HepG2 (cell line): ENCODE results near the gene HMCN2. TPM values are rescaled to one million over a fixed set of nuclear protein-coding genes. Genes with fewer than 3 reads are reported as not detected.

ENCODE experiments used
- ETV5 ChIP-seq: IDR thresholded peaks from 2 replicates; pipeline ENCODE4 v1.6.1; 2018; ENCODE audit warnings: missing biosample characterization, missing genetic modification reagents, inconsistent platforms, borderline replicate concordance
- GZF1 ChIP-seq: sonication (generic); formaldehyde crosslinking; IDR thresholded peaks from 2 replicates; pipeline ENCODE4 v1.5.1; 2020; ENCODE audit warnings: mild to moderate bottlenecking, missing genetic modification reagents
- ISL2 ChIP-seq: sonication (generic); formaldehyde crosslinking; IDR thresholded peaks from 2 replicates; pipeline ENCODE4 v1.5.0; 2020; ENCODE audit warnings: missing genetic modification reagents
- KMT2B ChIP-seq: IDR thresholded peaks from 2 replicates; pipeline ENCODE4 v1.6.1; 2016; ENCODE audit warnings: missing genetic modification reagents, missing compliant biosample characterization
- PHF20 ChIP-seq: sonication (generic); formaldehyde crosslinking; IDR thresholded peaks from 2 replicates; pipeline ENCODE4 v1.5.0; 2020; ENCODE audit warnings: mild to moderate bottlenecking, missing genetic modification reagents
- SP5 ChIP-seq: IDR thresholded peaks from 2 replicates; pipeline ENCODE4 v1.6.1; 2016; ENCODE audit warnings: low read depth, borderline replicate concordance
- TFDP1 ChIP-seq: IDR thresholded peaks from 2 replicates; pipeline ENCODE4 v1.6.1; 2016; ENCODE audit warnings: missing compliant biosample characterization, missing genetic modification reagents, borderline replicate concordance
- ZBTB4 ChIP-seq: sonication (generic); formaldehyde crosslinking; IDR thresholded peaks from 2 replicates; pipeline ENCODE4 v1.4.0; 2020; ENCODE audit warnings: missing genetic modification reagents, mild to moderate bottlenecking, borderline replicate concordance
- ZNF362 ChIP-seq: sonication (generic); formaldehyde crosslinking; IDR thresholded peaks from 2 replicates; pipeline ENCODE4 v1.4.0; 2020; ENCODE audit warnings: missing genetic modification reagents, mild to moderate bottlenecking, borderline replicate concordance
- ZNF652 ChIP-seq: IDR thresholded peaks from 2 replicates; pipeline ENCODE4 v1.6.1; 2016; ENCODE audit warnings: low read depth, borderline replicate concordance
- ZNF788 ChIP-seq: sonication (generic); formaldehyde crosslinking; IDR thresholded peaks from 2 replicates; pipeline ENCODE4 v1.5.0; 2020; ENCODE audit warnings: mild to moderate bottlenecking, missing genetic modification reagents, borderline replicate concordance
- polyA plus RNA-seq, 8 experiments: library from polyadenylated mRNA; depleted of rRNA in 3 of 8; stranded (reverse) in 7 of 8; unstranded in 1 of 8; fragments of >200 nt; fragmentation: Illumina TruSeq in 4 of 8; extraction: Trizol in 4 of 8; gene quantifications; 2 replicates each; pipeline versions ENCODE4 v1.2.1 to v1.2.3, GENCODE V29; 2011 to 2016; ENCODE audit warnings: low read depth in 4 of 8, missing spikeins in 1 of 8, mixed read lengths in 1 of 8; ENCODE audit not compliant: insufficient read depth in 1 of 8
- total RNA-seq, 5 experiments: library from RNA; depleted of rRNA; stranded (reverse); fragments of >200 nt; fragmentation: Illumina TruSeq; extraction: Trizol; gene quantifications; 2 replicates each; pipeline ENCODE4 v1.2.3, GENCODE V29; 2016; ENCODE audit warnings: low read depth in 1 of 5
- TF ChIP-seq, protein P1 (sequence below): sonication (generic); formaldehyde crosslinking; IDR thresholded peaks from 2 replicates; pipeline ENCODE4 v1.8.0; 2022; ENCODE audit warnings: mild to moderate bottlenecking, missing genetic modification reagents, borderline replicate concordance

HMCN2 gene
- total and polyA plus RNA-seq, 2 of the 13 experiments (the other 11 are each of a cell fraction or from before 2014, with no cell fraction given) = 0.09 TPM; not detected in 1

DNA sequence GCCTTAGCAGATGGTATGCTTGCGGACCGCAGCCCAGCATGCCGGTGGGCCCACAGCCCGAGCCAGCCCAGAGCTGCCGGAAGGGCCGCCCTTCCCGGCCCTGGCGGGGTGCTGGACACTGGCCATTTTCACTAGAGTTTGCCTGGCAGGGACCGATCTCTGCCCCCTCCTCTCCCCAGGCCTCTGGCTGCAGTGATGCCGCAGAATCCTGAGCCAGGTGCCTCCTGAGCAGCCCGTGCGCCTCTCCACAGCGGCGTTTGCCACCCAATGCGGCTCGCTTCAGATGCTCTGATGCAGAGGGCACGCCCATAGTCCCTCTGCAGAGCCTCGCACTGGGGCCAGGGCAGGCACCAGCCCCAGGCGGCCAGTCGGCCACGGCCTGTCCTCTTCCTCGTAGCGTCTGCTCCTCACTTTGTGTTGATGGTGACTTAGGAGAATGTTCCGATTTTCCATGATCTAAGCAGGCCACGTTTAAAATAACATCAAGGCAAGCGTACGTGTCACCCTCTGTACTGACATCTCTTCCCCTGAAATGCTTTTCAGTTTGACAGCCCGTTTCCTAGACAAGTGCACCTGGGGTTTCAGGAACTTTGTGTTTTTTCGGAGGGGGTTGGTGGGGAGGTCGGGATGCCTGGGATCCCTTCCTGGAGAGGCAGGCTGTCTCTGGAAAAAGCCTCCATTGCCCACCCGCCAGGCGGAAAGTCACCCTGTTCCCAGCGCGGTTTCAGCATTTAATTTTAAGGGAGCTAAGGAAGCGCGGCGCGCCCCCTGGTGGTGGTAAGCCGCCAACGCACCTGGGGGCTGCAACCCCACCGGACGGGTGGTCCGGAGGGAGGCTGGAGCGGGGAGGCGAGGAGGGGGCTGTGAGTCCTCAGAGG is 29.8 kb upstream of the HMCN2 start (continued):
- TF ChIP-seq ETV5 (CRISPR knock-in tag) = no peak
- TF ChIP-seq ZBTB4 = 0 out of 2 replicates have a peak, but pooled peaks have one; percentile 42
- peak; percentile 33; the same call in 1 of the 2 replicates for TF ChIP-seq ZNF788
- TF ChIP-seq ISL2 (CRISPR knock-in tag) = no peak
- TF ChIP-seq TFDP1 (CRISPR knock-in tag) = no peak
- TF ChIP-seq GZF1 (CRISPR knock-in tag) = no peak
- TF ChIP-seq KMT2B (CRISPR knock-in tag) = no peak
- TF ChIP-seq ZNF362 (CRISPR knock-in tag) = no peak
- no peak for TF ChIP-seq PHF20 (CRISPR knock-in tag)
- TF ChIP-seq, protein P1, sequence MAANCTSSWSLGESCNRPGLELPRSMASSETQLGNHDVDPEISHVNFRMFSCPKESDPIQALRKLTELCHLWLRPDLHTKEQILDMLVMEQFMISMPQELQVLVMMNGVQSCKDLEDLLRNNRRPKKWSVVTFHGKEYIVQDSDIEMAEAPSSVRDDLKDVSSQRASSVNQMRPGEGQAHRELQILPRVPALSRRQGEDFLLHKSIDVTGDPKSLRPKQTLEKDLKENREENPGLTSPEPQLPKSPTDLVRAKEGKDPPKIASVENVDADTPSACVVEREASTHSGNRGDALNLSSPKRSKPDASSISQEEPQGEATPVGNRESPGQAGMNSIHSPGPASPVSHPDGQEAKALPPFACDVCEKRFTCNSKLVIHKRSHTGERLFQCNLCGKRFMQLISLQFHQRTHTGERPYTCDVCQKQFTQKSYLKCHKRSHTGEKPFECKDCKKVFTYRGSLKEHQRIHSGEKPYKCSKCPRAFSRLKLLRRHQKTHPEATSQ (CRISPR knock-in tag) = no peak
- TF ChIP-seq ZNF652 = no peak
- TF ChIP-seq SP5 (CRISPR knock-in tag) = no peak
- TF ChIP-seq, all 625 proteins: peak for 20
